Heart left ventricle (tissue), 13 donors: Measurements from ENCODE around the gene NKTR.

ENCODE experiments used
- POLR2A ChIP-seq, 2 donors: fragments of 450-650 bp; IDR thresholded peaks; one replicate each; pipeline ENCODE4 v1.6.1; 2017; ENCODE audit warnings: antibody characterized with exemption in 2 of 2, mild to moderate bottlenecking in 2 of 2, moderate library complexity in 2 of 2
- TF ChIP-seq, protein P1 (sequence below), 12 donors: fragments of 200-600 bp; sonication (generic) in 4 of 12; IDR thresholded peaks; one replicate each; pipeline versions ENCODE4 v1.5.0 to v1.8.0; 2018 to 2022; ENCODE audit warnings: antibody characterized with exemption in 12 of 12, mild to moderate bottlenecking in 5 of 12
- donor health status: ischemic (EF 13 %, LVEDD 7.1; RV severe dilation, severe dysfunction).
- donor health status: DM: no; HTN: yes; CAD: no.
- donor health status: DM: no; HTN: no; CAD: no.
- donor health status: ischemic (EF 25% LVEDD 6.9; RV normal size, moderate dysfunction).
- donor health status: ischemic (EF 25% LVEDD 5.7; RV mildly dilated, moderate dysfunction).
- donor health status: ischemic (EF 35%, LVEDD 5.7; RV mildly dilated, moderate dysfunction).
- donor health status: nonischemic (EF 11% LVEDD 7.7; RV severe dilation, severe dysfunction).
- donor health status: DM: yes; HTN: yes; CAD: no.
- donor health status: PGD.
- donor health status: ischemic (EF 29% LVEDD 5.4; RV normal size, mild dysfunction).
- donor health status: nonischemic (EF 23%, LVEDD 6.1; RV moderate dilation, normal function).

DNA sequence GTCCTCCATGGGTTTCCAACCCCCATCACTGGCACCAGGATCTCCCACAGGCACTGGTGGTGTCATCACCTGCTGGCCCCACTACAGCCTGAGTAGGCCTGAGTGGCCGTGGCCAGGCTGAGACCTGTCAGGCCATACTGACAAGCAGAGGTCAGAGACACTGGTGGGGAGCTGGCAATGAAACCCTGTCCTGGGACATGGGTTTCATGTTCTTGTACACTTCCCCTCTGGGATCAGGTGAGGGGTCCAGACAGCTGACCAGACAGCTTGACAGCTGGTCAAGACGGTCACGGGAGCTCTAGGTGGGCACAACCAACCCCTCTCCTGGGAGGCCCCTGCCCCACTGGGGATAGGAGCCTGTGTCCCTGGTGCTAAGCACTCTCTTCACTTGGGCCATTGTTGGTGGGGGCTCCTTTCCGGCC, 66.1 kb downstream of the NKTR start:
- TF ChIP-seq, protein P1, sequence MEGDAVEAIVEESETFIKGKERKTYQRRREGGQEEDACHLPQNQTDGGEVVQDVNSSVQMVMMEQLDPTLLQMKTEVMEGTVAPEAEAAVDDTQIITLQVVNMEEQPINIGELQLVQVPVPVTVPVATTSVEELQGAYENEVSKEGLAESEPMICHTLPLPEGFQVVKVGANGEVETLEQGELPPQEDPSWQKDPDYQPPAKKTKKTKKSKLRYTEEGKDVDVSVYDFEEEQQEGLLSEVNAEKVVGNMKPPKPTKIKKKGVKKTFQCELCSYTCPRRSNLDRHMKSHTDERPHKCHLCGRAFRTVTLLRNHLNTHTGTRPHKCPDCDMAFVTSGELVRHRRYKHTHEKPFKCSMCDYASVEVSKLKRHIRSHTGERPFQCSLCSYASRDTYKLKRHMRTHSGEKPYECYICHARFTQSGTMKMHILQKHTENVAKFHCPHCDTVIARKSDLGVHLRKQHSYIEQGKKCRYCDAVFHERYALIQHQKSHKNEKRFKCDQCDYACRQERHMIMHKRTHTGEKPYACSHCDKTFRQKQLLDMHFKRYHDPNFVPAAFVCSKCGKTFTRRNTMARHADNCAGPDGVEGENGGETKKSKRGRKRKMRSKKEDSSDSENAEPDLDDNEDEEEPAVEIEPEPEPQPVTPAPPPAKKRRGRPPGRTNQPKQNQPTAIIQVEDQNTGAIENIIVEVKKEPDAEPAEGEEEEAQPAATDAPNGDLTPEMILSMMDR (IDR thresholded peaks at IDR 0.05), result no peak
- TF ChIP-seq POLR2A (IDR thresholded peaks at IDR 0.05), result no peak
